Measurements from ENCODE around the gene RYR2.
"Not testable (repeated sequence)": the region's sequence is repeated elsewhere in the genome, so short reads cannot be mapped to it uniquely, and the experiment has no call there.

Gene RYR2

GRCh38 chr1:237112663-237113062 lies 70.7 kb downstream of the RYR2 start:
- no peak for TF ChIP-seq CTCF (IDR thresholded peaks at IDR 0.05; ENCODE audit: control insufficient read depth, extremely low read depth, insufficient read depth)
- DNase-seq (ENCODE audit: low read depth), result no peak
- H3K4me3 ChIP-seq (ENCODE audit: low read depth, low read length), result no peak overlapping the region

GRCh38 chr1:237115035-237115434 lies 73.1 kb downstream of the RYR2 start:
- no peak for TF ChIP-seq CTCF (IDR thresholded peaks at IDR 0.05; ENCODE audit: control insufficient read depth, extremely low read depth, insufficient read depth)
- no peak overlapping the region for H3K4me3 ChIP-seq (ENCODE audit: low read depth, low read length)
- no peak for DNase-seq (ENCODE audit: low read depth)

- DNase-seq (ENCODE audit: low read depth), result no peak
- TF ChIP-seq CTCF (IDR thresholded peaks at IDR 0.05; ENCODE audit: control insufficient read depth, extremely low read depth, insufficient read depth), result no peak
These were observed 77.1 kb downstream of the RYR2 start for GRCh38 chr1:237119091-237119490.

GRCh38 chr1:237120683-237121082 lies 78.7 kb downstream of the RYR2 start:
- DNase-seq (ENCODE audit: low read depth), result no peak
- no peak overlapping the region for H3K4me3 ChIP-seq (ENCODE audit: low read depth, low read length)
- no peak for TF ChIP-seq CTCF (IDR thresholded peaks at IDR 0.05; ENCODE audit: control insufficient read depth, extremely low read depth, insufficient read depth)

More at GRCh38 chr1:237119091-237119490, 77.1 kb downstream of the RYR2 start:
- no peak overlapping the region for H3K4me3 ChIP-seq (ENCODE audit: low read depth, low read length)

GRCh38 chr1:237124856-237125462 lies 83.0 kb downstream of the RYR2 start:
- DNase-seq (ENCODE audit: low read depth), result peak; percentile 10
- TF ChIP-seq CTCF (IDR thresholded peaks at IDR 0.05; ENCODE audit: control insufficient read depth, extremely low read depth, insufficient read depth), result peak; percentile 62

GRCh38 chr1:237126180-237126579 lies 84.2 kb downstream of the RYR2 start:
- DNase-seq (ENCODE audit: low read depth), result no peak
- no peak for TF ChIP-seq CTCF (IDR thresholded peaks at IDR 0.05; ENCODE audit: control insufficient read depth, extremely low read depth, insufficient read depth)
- no peak overlapping the region for H3K4me3 ChIP-seq (ENCODE audit: low read depth, low read length)

More at GRCh38 chr1:237124856-237125462, 83.0 kb downstream of the RYR2 start:
- no peak overlapping the region for H3K4me3 ChIP-seq (ENCODE audit: low read depth, low read length)

GRCh38 chr1:237127301-237127700 lies 85.3 kb downstream of the RYR2 start:
- not testable (repeated sequence) for H3K4me3 ChIP-seq (ENCODE audit: low read depth, low read length); DNase-seq (ENCODE audit: low read depth)
